Mammary epithelial cell (primary cell): ENCODE measurements around the gene RBM28.

ENCODE experiments used
- CTCF ChIP-seq, 2 donors: IDR thresholded peaks in 1 of 2; conservative IDR thresholded peaks in 1 of 2; 2 replicates each; pipeline ENCODE4 v1.5.1; 2011 to 2012; ENCODE audit warnings: inconsistent platforms in 2 of 2, low read length in 2 of 2, mild to moderate bottlenecking in 2 of 2, control low read depth in 1 of 2, low read depth in 1 of 2; ENCODE audit not compliant: insufficient read depth in 1 of 2; ENCODE audit errors: extremely low read depth in 1 of 2
- EZH2 ChIP-seq: IDR thresholded peaks from 2 replicates; pipeline ENCODE4 v1.6.1; 2012; ENCODE audit warnings: low read length, inconsistent platforms, borderline replicate concordance

GRCh38 chr7:128357217-128357613 is 13.5 kb upstream of the RBM28 start:
- TF ChIP-seq CTCF (conservative IDR thresholded peaks at IDR 0.05 in 1 of 2, IDR thresholded peaks at IDR 0.05 in 1 of 2; ENCODE audit: extremely low read depth in 1 of 2, insufficient read depth in 1 of 2, low read depth in 1 of 2, low read length in 2 of 2) (no peak), EZH2 (no peak)
